ENCODE results near the gene PPP6R3.
"Not testable (repeated sequence)": the region's sequence is repeated elsewhere in the genome, so short reads cannot be mapped to it uniquely, and the experiment has no call there.

Gene PPP6R3

DNA sequence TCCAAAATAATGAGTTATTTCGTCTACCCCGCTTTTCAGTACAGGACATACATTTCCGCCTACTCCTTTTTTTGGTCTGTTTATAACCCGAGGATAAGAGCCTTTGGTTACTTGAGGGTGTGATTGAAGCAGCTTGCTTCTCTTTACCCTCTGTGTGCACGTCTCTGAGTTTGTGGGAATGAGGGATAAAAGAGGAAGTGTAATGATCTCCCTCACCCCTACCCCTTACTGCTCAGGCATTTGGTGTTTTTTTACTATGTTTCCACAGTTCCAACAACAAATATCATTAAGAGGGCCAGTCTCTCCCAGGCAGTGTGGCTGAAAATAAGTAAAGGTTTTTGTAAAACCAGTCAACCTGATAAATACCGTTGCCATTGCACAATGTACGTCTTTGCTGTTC is 140.6 kb downstream of the PPP6R3 start:
- DNase-seq, result no peak
- no peak for TF ChIP-seq GATA1 (IDR thresholded peaks at IDR 0.05; ENCODE audit: low read depth, low read length)
- TF ChIP-seq POLR2A (IDR thresholded peaks at IDR 0.05; ENCODE audit: low read length), result no peak

DNA sequence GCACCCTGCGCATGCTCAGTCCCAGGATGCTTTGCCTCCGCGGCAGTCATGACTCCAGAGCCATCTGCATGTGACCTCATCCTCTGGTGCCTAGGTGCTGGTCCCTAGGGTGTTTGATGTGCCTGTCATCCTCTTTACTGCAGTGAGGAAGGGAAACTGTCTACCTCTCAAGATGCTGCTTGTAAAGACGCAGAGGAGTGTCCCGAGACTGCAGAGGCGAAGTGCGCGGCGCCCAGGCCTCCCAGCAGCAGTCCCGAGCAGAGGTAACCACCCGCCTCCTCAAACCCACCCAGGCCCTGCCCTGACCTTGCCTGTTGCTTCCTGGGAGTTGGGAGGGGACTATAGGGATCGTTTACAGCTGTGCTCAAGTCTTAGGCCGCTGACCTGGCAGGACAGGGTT is 149.2 kb downstream of the PPP6R3 start:
- DNase-seq, result no peak
- TF ChIP-seq POLR2A (IDR thresholded peaks at IDR 0.05; ENCODE audit: low read length) (no peak), GATA1 (IDR thresholded peaks at IDR 0.05; ENCODE audit: low read depth, low read length) (no peak)

DNA sequence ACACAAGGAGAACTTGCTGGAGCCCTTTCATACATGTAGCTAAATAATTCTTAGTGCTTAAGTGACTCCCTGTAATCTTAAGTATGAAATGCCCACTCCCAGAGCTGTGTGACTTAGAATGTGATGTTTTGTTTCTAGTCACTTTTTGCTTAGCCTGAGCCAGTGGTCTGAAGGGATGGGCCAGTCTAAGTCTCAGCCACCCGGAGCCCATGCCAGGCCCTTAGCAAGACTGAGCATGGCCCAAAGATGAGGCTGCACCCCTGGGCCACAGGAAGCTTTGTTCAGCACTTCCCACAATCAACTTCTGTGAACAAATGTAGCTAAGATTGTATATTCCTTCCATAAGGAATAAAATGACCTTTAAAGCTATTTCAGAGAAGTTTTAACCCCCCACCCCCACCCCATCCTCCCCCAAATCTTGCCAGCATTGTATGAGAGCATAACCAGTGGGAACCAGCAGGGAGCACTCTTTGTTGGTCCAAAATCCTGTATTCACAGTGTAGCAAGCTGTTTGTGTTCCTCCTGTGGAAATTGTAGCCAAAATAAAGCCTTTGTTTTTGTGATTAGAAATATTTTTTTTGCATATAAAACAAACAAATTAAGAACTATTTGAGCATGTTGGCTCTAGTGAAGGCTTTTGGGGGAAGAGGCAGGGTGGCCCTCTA is 150.0 kb downstream of the PPP6R3 start:
- TF ChIP-seq GATA1 (IDR thresholded peaks at IDR 0.05; ENCODE audit: low read depth, low read length) (no peak), POLR2A (IDR thresholded peaks at IDR 0.05; ENCODE audit: low read length) (no peak)
- DNase-seq, result no peak

DNA sequence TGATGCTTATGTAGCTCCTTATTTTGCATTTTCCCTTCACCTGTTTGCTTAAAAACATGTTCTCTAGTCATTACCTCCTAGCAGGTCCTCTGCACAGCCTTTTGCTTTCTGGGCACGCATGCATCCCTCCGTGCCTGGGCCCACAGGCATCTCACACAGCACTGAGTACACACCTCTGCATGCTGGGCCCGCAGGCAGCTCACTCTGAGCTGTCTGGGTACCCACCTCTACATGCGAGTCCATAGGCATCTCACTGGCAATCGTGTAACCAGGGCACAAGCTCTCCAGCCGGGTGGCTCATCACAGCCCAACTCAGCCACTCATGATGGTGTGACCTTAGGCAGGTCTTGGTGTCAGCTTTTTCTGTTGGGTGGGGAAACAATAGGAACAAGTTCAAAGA is 155.1 kb downstream of the PPP6R3 start:
- DNase-seq, result no peak
- TF ChIP-seq POLR2A (IDR thresholded peaks at IDR 0.05; ENCODE audit: low read length), result no peak
- no peak for TF ChIP-seq GATA1 (IDR thresholded peaks at IDR 0.05; ENCODE audit: low read depth, low read length)

DNA sequence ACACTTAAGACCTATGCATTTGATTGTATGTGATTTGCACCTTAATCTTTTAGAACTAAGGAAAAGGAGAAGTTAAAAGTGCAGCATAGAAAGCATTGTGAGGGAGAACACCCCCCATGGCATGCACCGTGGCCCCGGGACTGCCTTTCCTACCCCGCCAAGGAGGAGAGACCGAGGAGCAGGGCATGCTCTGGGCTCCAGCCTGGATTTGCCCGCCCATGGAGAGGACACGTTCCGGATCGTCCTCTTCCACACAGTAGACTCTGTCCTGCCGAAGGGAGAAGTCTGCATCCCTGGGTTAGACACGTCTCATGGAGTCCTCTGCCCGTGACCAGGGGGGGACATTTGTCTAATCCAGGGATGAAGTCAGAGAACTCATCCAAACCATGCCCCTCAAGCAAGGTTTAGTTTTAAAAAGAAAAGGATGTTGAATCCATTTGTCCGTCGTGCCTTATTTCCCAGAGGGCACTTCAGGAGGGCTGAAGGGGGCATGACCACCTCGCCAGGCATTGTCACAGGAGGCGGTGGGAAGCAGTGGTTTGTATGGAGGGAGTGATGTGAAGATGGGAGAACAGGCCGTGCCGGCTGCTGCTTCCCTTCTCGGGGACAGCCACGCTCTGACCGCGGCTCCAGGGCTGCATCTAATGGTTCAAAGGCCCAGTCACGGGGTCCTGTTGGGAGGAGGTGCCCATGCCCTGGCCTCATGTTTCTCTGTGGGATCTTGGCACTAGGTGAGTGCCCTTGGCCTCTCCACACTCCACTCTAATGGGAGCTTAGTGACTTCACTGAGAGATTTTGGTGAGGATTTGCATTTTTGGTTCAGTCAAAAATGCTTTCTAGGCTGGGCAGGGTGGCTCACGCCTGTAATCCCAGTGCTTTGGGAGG is 157.6 kb downstream of the PPP6R3 start:
- no peak for DNase-seq
- TF ChIP-seq GATA1 (IDR thresholded peaks at IDR 0.05; ENCODE audit: low read depth, low read length) (no peak), POLR2A (IDR thresholded peaks at IDR 0.05; ENCODE audit: low read length) (no peak)

DNA sequence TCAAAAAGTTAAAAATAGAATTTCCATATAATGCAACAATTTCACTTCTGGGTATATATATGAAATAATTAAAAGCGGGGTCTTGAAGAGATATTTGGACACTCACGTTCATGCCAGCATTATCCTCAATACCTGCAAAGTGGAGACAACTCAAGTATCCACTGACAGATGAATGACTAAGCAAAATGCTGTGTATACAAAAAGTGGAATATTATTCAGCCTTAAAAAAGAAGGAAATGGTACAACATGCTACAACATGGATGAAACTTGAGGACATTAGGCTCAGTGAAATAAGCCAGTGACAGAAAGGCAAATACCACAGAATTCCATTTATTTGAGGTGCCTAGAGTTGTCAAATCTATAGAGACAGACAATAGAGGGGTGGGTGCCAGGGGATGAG is 161.3 kb downstream of the PPP6R3 start:
- no peak for DNase-seq
- TF ChIP-seq POLR2A (IDR thresholded peaks at IDR 0.05; ENCODE audit: low read length) (no peak), GATA1 (IDR thresholded peaks at IDR 0.05; ENCODE audit: low read depth, low read length) (no peak)

DNA sequence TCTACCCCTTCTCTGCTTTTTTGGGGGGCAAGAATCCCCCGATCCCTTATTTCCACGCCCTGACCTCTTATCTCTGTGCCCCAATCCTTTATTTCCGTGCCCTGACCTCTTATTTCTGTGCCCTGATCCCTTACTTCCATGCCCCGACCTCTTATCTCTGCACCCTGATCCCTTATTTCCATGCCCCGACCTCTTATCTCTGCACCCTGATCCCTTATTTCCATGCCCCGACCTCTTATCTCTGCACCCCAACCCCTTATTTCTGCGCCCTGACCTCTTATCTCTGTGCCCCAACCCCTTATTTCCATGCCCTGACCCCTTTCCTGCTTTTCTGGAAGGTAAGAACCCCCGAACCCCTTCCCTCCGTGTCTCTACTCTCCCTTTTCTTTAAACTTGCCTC is 163.2 kb downstream of the PPP6R3 start:
- DNase-seq, result not testable (repeated sequence)

DNA sequence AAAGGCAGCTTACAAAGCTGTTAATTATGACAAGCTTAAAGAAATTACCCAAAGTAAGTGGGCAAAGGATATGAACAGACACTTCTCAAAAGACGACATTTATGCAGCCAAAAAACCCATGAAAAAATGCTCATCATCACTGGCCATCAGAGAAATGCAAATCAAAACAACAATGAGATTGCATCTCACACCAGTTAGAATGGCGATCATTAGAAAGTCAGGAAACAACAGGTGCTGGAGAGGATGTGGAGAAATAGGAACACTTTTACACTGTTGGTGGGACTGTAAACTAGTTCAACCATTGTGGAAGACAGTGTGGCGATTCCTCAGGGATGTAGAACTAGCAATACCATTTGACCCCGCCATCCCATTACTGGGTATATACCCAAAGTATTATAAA is 164.5 kb downstream of the PPP6R3 start:
- not testable (repeated sequence) for DNase-seq

DNA sequence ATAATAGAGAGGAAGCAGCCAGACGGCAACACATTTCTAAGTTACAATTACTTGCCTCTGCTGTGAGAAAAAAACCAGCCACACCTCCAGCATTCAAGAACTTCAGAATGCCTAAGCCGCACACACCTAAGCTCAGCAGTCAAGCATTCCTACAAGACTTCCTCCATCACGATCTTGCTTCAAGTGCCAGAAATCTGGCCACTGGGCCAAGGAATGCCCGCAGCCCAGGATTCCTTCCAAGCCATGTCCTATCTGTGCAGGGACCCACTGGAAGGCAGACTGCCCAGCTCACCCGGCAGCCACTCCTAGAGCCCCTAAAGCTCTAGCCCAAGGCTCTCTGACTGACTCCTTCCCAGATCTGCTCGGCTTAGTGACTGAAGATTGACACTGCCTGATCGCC is 165.7 kb downstream of the PPP6R3 start:
- not testable (repeated sequence) for DNase-seq

DNA sequence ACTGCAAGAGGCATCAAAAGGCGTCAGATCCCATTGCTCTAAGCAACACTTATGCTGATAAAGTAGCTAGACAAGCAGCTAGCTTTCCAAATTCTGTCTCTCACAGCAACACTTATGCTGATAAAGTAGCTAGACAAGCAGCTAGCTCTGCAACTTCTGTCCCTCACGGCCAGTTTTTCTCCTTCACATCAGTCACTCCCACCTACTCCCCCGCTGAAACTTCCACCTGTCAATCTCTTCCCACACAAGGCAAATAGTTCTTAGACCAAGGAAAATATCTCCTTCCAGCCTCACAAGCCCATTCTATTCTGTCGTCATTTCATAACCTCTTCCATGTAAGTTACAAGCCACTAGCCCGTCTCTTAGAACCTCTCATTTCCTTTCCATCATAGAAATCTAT is 168.3 kb downstream of the PPP6R3 start:
- DNase-seq, result not testable (repeated sequence)

DNA sequence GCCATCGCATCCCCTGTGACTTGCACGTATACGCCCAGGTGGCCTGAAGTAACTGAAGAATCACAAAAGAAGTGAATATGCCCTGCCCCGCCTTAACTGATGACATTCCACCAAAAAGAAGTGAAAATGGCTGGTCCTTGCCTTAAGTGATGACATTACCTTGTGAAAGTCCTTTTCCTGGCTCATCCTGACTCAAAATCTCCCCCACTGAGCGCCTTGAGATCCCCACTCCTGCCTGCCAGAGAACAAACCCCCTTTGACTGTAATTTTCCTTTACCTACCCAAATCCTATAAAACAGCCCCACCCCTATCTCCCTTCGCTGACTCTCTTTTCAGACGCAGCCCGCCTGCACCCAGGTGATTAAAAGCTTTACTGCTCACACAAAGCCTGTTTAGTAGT is 171.8 kb downstream of the PPP6R3 start:
- not testable (repeated sequence) for DNase-seq

DNA sequence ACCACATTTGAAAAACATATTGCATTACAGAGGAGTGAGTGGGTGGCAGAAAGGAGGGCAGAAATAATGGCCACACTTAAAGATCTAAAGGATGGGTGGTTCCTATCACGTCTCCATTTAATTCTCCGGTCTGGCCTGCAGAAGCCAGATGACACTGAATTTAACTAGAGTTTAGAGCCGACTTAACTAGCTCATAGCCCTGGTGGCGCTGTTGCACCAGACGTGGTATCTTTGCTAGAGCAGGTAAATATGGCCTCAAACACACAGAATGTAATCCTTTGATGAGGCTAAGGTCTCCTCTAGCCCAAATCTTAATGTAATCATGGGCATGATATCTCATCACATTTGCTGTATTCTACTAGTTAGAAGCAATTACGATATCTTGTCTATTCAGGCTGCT is 172.2 kb downstream of the PPP6R3 start:
- TF ChIP-seq POLR2A (IDR thresholded peaks at IDR 0.05; ENCODE audit: low read length), result no peak
- no peak for TF ChIP-seq GATA1 (IDR thresholded peaks at IDR 0.05; ENCODE audit: low read depth, low read length)
- DNase-seq, result peak; percentile 74 to 79

DNA sequence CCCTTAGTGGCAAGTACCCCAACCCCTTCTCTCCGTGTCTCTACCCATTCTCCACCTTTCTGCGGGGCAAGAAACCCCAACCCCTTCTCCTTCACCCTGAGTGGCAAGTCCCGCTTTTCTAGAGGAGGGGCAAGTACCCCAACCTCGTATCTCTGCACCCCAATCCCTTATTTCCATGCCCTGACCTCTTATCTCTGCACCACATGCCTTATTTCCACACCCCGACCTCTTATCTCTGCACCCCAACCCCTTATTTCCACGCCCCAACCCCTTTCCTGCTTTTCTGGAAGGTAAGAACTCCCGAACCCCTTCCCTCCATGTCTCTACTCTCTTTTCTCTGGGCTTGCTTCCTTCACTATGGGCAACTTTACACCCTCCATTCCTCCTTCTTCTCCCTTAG is 174.1 kb downstream of the PPP6R3 start:
- DNase-seq, result not testable (repeated sequence)

DNA sequence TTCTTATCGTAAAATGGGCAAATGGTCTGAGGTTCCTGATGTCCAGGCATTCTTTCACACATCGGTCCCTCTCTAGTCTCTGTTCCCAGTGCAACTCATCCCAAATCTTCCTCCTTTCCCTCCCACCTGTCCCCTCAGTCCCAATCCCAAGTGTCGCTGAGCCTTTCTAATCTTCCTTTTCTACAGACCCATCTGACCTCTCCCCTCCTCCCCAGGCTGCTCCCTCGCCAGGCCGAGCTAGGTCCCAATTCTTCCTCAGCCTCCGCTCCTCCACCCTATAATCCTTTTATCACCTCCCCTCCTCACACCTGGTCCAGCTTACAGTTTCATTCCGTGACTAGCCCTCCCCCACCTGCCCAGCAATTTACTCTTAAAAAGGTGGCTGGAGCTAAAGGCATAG is 174.6 kb downstream of the PPP6R3 start:
- not testable (repeated sequence) for DNase-seq

DNA sequence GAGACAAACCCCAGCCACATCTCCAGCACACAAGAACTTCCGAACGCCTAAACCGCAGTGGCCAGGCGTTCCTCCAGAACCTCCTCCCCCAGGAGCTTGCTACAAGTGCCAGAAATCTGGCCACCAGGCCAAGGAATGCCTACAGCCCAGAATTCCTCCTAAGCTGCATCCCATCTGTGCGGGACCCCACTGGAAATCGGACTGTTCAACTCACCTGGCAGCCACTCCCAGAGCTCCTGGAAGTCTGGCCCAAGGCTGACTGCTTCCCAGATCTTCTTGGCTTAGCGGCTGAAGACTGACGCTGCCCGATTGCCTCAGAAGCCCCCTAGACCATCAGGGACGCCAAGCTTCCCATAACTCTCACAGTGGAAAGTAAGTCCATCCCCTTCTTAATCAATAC is 175.3 kb downstream of the PPP6R3 start:
- DNase-seq, result not testable (repeated sequence)

DNA sequence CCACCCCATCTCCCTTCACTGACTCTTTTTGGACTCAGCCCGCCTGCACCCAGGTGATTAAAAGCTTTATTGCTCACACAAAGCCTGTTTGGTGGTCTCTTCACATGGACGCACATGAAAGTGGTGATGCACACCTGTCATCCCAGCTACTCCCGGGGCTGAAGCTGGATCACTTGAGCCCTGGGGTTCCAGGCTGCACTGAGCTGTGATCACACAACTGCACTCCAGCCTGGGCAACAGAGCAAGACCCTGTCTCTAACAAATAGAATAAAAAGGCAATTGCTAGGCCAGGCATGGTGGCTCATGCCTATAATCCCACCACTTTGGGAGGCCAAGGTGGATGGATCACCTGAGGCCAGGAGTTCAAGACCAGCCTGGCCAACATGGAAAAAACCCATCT is 178.8 kb downstream of the PPP6R3 start:
- not testable (repeated sequence) for DNase-seq

Data from erythroblast (primary cell).